Cortex of kidney (tissue), 1 donor: ENCODE results near the gene PLAC8.
"Not testable (repeated sequence)": the region's sequence is repeated elsewhere in the genome, so short reads cannot be mapped to it uniquely, and the experiment has no call there.

Source experiments
- DNase-seq: peaks from one replicate; lab custom pipeline; 2025; lab: John Stamatoyannopoulos, UW

PLAC8 gene

GRCh38 chr4:83067058-83067639 lies 47.4 kb downstream of the PLAC8 start:
- no peak for DNase-seq

GRCh38 chr4:83065266-83065665 lies 49.3 kb downstream of the PLAC8 start:
- DNase-seq: no peak

GRCh38 chr4:83062739-83063138 lies 51.8 kb downstream of the PLAC8 start:
- no peak for DNase-seq

DNA sequence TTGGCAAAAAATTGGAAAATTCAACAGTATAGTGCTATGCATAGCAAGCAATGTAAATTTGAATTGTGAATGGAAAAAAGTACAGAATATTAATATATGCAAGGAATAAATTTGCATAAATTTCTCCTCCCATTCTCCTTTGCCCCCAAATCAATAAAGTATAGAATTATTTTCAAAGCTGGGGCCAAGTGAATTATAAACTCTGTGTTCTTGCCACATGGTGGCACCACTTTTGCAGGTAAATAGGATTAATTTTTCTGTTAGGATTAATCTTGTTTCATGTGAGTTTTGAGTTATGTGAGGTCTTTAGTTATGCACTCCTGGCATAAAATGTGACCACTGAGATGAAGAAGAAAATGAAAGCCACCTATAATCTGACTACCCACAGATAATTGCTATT lies 59.6 kb downstream of the PLAC8 start:
- no peak for DNase-seq

- DNase-seq: not testable (repeated sequence)
Observed at GRCh38 chr4:83048781-83049180, 65.7 kb downstream of the PLAC8 start.

GRCh38 chr4:83046693-83047473 lies 67.6 kb downstream of the PLAC8 start:
- no peak for DNase-seq

DNA sequence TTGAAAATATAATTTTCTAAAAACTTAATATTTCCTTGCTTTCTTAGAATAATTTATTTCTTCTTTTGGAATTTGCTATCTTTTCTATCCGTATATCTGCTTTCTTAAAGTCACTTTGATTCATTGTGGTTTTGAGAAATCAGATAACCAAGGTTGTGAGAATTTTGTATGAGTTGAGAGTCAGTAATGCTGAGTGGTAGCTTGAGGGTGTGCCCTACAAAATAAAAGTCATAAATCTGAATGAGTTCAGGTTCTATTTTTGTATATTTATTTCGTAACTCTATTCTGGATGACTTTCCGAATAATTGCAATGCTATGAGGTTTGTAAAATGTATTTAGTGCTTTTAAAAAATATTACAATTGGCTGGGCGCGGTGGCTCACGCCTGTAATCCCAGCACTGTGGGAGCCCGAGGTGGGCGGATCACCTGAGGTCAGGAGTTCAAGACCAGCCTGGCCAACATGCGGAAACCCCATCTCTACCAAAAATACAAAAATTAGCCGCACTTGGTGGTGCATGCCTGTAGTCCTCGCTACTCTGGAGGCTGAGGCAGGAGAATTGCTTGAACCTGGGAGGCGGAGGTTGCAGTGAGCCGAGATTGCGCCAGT lies 70.6 kb downstream of the PLAC8 start:
- no peak for DNase-seq

DNA sequence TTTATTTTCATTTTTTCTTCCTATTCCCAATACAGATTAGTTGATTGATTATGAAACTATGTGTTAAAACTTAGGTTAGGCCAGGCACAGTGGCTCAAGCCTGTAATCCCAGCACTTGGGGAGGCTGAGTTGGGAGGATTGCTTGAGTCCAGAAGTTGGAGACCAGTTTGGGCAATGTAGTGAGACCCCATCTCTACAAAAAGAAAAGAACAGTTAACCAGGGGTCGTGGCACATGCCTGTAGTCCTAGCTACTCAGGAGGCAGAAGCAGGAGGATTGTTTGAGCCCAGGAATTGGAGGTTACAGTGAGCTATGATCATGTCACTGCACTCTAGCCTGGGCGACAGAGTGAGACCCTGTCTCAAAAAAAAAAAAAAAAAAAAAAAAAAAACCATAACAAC lies 71.4 kb downstream of the PLAC8 start:
- not testable (repeated sequence) for DNase-seq

DNA sequence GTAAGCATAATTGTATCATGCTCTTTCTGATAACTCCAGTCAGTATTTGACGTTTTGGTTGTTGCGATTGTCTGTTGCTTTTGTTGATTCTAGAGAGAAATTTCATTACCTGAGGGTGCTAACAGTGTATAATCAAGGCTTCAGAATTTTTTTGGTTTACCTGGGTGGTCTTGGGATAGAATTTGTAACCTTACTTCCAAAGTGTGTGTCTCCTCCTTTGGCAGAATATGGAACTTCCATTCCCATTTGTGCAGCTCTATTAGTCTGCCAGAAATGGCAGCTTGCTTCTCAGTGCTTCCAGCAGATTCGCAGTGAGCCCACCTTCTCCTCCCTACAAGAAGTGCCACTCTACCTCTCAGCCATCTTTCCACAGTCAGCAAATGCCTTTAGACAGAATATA lies 74.3 kb downstream of the PLAC8 start:
- DNase-seq: no peak
